Smooth muscle cell (in vitro differentiated cells): ENCODE data around the gene PALM3. TPM values are rescaled to one million over a fixed set of nuclear protein-coding genes. Genes with fewer than 3 reads are reported as not detected.

Experiments
- DNase-seq: peaks from one replicate; lab custom pipeline; 2025; ENCODE audit not compliant: unreplicated experiment; lab: John Stamatoyannopoulos, UW
- H2AFZ ChIP-seq: fragments of 200-600 bp; sonication (generic); 2 replicates; pipeline ENCODE4 v1.6.0; 2016; ENCODE audit warnings: antibody characterized with exemption, low read depth, mild to moderate bottlenecking
- H3F3A ChIP-seq: fragments of 200-600 bp; sonication (generic); 2 replicates; pipeline ENCODE4 v1.6.0; 2017; ENCODE audit warnings: antibody characterized with exemption, low read depth
- H3K27ac ChIP-seq: fragments of 200-600 bp; sonication (generic); 2 replicates; pipeline ENCODE4 v1.5.1; 2016; ENCODE audit warnings: low read depth, mild to moderate bottlenecking
- H3K27me3 ChIP-seq: fragments of 200-600 bp; sonication (generic); 2 replicates; pipeline ENCODE4 v1.6.1; 2016; ENCODE audit warnings: low read depth, mild to moderate bottlenecking
- H3K36me3 ChIP-seq: fragments of 200-600 bp; sonication (generic); 2 replicates; pipeline ENCODE4 v1.5.1; 2016; ENCODE audit warnings: low read depth
- H3K4me1 ChIP-seq: fragments of 200-600 bp; sonication (generic); 2 replicates; pipeline ENCODE4 v1.5.1; 2016; ENCODE audit warnings: low read depth
- H3K4me2 ChIP-seq: fragments of 200-600 bp; sonication (generic); 2 replicates; pipeline ENCODE4 v1.6.0; 2016; ENCODE audit warnings: mild to moderate bottlenecking
- H3K4me3 ChIP-seq: fragments of 200-600 bp; sonication (generic); 2 replicates; pipeline ENCODE4 v1.5.1; 2016; ENCODE audit warnings: mild to moderate bottlenecking
- H3K79me2 ChIP-seq: fragments of 200-600 bp; sonication (generic); 2 replicates; pipeline ENCODE4 v1.6.0; 2016; ENCODE audit warnings: low read depth, mild to moderate bottlenecking
- H3K9ac ChIP-seq: fragments of 200-600 bp; sonication (generic); 2 replicates; pipeline ENCODE4 v1.6.0; 2016; ENCODE audit warnings: low read depth
- H3K9me3 ChIP-seq: fragments of 200-600 bp; sonication (generic); replicated peaks from 2 replicates; pipeline ENCODE4 v1.5.1; 2016; ENCODE audit warnings: low read depth
- H4K20me1 ChIP-seq: fragments of 200-600 bp; sonication (generic); 2 replicates; pipeline ENCODE4 v1.6.0; 2016; ENCODE audit warnings: low read depth
- CTCF ChIP-seq: fragments of 200-600 bp; sonication (generic); IDR thresholded peaks from 2 replicates; pipeline ENCODE4 v1.5.1; 2017; ENCODE audit warnings: borderline replicate concordance, mild to moderate bottlenecking, antibody characterized with exemption; ENCODE audit not compliant: insufficient read depth, poor library complexity, severe bottlenecking
- WGBS: methylation state at CpG from one replicate; pipeline ENCODE4 v1.1.7; 2016; ENCODE audit warnings: low lambda C conversion rate; 5-methylcytosine and 5-hydroxymethylcytosine counted together
- polyA plus RNA-seq: library from polyadenylated mRNA; unstranded; fragments of >200 nt; fragmentation: Nextera tagmentation; extraction: Ambion mirVana; gene quantifications from 2 replicates; pipeline ENCODE4 v1.2.1, GENCODE V29; 2016
- total RNA-seq: library from RNA; depleted of rRNA; stranded (reverse); fragments of >200 nt; gene quantifications from 2 replicates; pipeline ENCODE4 v1.2.3, GENCODE V29; 2014

PALM3 gene
- total and polyA plus RNA-seq, 2 experiments from 2014 or later = 0.55 TPM; not detected in 1

- 43% methylated on average over 15 of the region's 15 CpGs for WGBS
- no peak overlapping the region for H2AFZ ChIP-seq
Observed at GRCh38 chr19:14059093-14059480, 2.8 kb downstream of the PALM3 start.

GRCh38 chr19:14058182-14059092 is 3.4 kb downstream of the PALM3 start:
- H4K20me1 ChIP-seq = no peaks in the 10 kb centered on the region
- H3F3A ChIP-seq = no peaks in the 10 kb centered on the region
- H3K9me3 ChIP-seq = no peaks in the 10 kb centered on the region
- DNase-seq = no peak
- no peaks in the 10 kb centered on the region for H3K36me3 ChIP-seq
- TF ChIP-seq CTCF = no peak
- H3K27me3 ChIP-seq = peaks cover 9% of the 10 kb centered on the region
- 50% methylated on average over 12 of the region's 17 CpGs for WGBS
- no peak overlapping the region for H2AFZ ChIP-seq
- H3K4me3 ChIP-seq = peak overlapping the region; percentile 47
- H3K79me2 ChIP-seq = no peaks in the 10 kb centered on the region
- no peak overlapping the region for H3K9ac ChIP-seq
- no peaks in the 10 kb centered on the region for H3K4me1 ChIP-seq
- H3K27ac ChIP-seq = no peak overlapping the region
- peak overlapping the region; percentile 85 for H3K4me2 ChIP-seq

More at GRCh38 chr19:14059093-14059480, 2.8 kb downstream of the PALM3 start:
- no peaks in the 10 kb centered on the region for H3K36me3 ChIP-seq
- no peaks in the 10 kb centered on the region for H3K4me1 ChIP-seq
- peak; percentile 52 for TF ChIP-seq CTCF
- H3K9ac ChIP-seq = no peak overlapping the region
- H3K27me3 ChIP-seq = peaks cover 9% of the 10 kb centered on the region
- H3F3A ChIP-seq = no peaks in the 10 kb centered on the region
- H3K27ac ChIP-seq = no peak overlapping the region
- DNase-seq = no peak
- H3K4me3 ChIP-seq = no peak overlapping the region
- H3K79me2 ChIP-seq = no peaks in the 10 kb centered on the region
- H3K9me3 ChIP-seq = no peaks in the 10 kb centered on the region
- H3K4me2 ChIP-seq = no peak overlapping the region
- no peaks in the 10 kb centered on the region for H4K20me1 ChIP-seq

- Histone ChIP-seq H3K9me3 (no peaks in the 10 kb centered on the region), H4K20me1 (no peaks in the 10 kb centered on the region), H3K36me3 (no peaks in the 10 kb centered on the region), H3K27me3 (peaks cover 9% of the 10 kb centered on the region), H3K27ac (no peak overlapping the region), H3F3A (no peaks in the 10 kb centered on the region), H3K79me2 (no peaks in the 10 kb centered on the region), H3K4me3 (peak overlapping the region; percentile 47), H3K4me2 (peak overlapping the region; percentile 85), H2AFZ (no peak overlapping the region), H3K9ac (no peak overlapping the region), H3K4me1 (no peaks in the 10 kb centered on the region)
- WGBS = 41% methylated on average over 13 of the region's 19 CpGs
- no peak for TF ChIP-seq CTCF
- DNase-seq = no peak
Observed at GRCh38 chr19:14056741-14057356, 5.0 kb downstream of the PALM3 start.
